ENCODE data around the gene ZNF134. TPM values are rescaled to one million over a fixed set of nuclear protein-coding genes. Genes with fewer than 3 reads are reported as not detected.

ZNF134 gene
- 8.8 TPM for total RNA-seq (2013)
- polyA plus RNA-seq: 1 to 10 TPM; 2.2 to 5.4 (median 3.3) TPM
- 8.2 and 11.1 TPM in 2 replicates for polyA minus RNA-seq
- 11.6 to 27.8 (median 15.6) reads per million in 11 experiments for total RNA-seq

DNA sequence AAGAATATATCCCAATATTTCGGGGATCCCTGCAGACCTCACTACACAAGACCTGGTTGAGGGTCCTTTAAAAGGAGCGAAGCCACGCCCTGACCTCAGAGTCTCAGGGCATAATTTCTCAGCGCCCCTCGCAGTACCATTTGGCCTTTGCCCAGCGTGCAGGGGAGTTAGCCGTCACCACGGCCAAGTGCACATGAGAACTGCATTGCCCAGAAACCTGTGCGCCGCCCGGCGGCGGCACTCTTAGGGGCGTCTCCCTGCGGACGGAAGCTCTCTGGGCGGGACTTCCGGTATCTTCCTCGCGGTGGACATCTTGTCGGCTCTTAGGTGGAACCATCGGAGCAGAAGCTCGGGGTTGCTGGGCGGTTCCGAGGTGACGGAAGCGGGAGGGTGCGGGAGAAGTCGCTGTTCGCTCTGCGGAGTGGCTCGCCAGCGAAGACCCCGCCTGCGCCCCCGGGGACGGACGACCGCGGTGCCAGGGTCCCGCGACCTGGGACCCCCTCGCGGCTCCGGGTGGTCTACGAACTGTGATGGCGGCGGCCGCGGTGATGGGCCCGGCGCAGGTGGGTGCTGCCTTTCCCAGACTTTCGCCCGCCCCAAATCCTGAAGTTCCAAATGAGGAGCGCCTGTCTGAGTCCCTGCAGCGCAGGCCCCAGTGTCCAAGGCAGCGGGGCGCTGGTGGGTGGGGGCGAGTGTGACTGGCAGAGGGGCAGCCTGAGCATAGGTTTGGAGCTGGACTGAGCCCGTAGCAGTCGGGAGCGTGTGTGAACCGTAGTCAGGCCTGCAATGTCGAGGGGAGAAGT lies at the start of gene ZNF134:
Gene ZNF134 (plus strand): TSS at position 302 of the 803 bp plus-strand sequence. CDS start 5,227 bp downstream, outside the sequence.
- Histone ChIP-seq H3K9ac (ENCODE audit: insufficient read depth, low read length, poor library complexity, severe bottlenecking) (peak within 1 kb of the TSS; percentile 91), H3K4me2 (replicated peaks; ENCODE audit: extremely low read depth, low read length, poor library complexity, severe bottlenecking) (peak within 1 kb of the TSS; percentile 99), H3K27ac (ENCODE audit: low read depth in 1 of 2, low read length in 2 of 2) (peak within 1 kb of the TSS in 1 of 2 donors; percentile 88), H2AFZ (ENCODE audit: insufficient read depth, low read depth, low read length, poor library complexity, severe bottlenecking) (peak within 1 kb of the TSS; percentile 97), H3K79me2 (ENCODE audit: insufficient read depth, low read length) (peaks cover 43% of the 10 kb centered on the region), H3K4me1 (ENCODE audit: control insufficient read depth in 1 of 2, insufficient read depth in 2 of 2, low read length in 2 of 2) (peaks cover 12 to 15% of the 10 kb centered on the region in 2 donors), H3K4me3 (replicated peaks in 1 of 3; ENCODE audit: low read depth in 2 of 3, low read length in 3 of 3) (peak within 1 kb of the TSS; percentile 73 to 97 (median 89)), H3K36me3 (replicated peaks in 1 of 2; ENCODE audit: control insufficient read depth in 1 of 2, insufficient read depth in 2 of 2, low read length in 2 of 2) (peaks cover 25 to 40% of the 10 kb centered on the region in 2 donors), H3K27me3 (ENCODE audit: control insufficient read depth in 2 of 2, insufficient read depth in 2 of 2, low read length in 2 of 2) (no peaks in the 10 kb centered on the region), H3K9me3 (replicated peaks in 1 of 2; ENCODE audit: control insufficient read depth in 1 of 2, insufficient read depth in 1 of 2, low read length in 2 of 2) (peaks cover 71 to 78% of the 10 kb centered on the region in 2 donors), H4K20me1 (ENCODE audit: insufficient read depth, low read length) (no peaks in the 10 kb centered on the region)
- Mint-ChIP-seq H3K4me1 (peaks cover 12% of the 10 kb centered on the region), H3K4me3 (peak within 1 kb of the TSS; percentile 84 to 97), H3K27me3 (ENCODE audit: low read depth in 3 of 3) (peaks cover 0 to 5% (median 2%) of the 10 kb centered on the region in 3 donors), H3K9me3 (peaks cover 59 to 89% (median 76%) of the 10 kb centered on the region in 7 donors), H3K27ac (peak within 1 kb of the TSS; percentile 10 to 86 (median 41)), H3K36me3 (peaks cover 42 to 46% of the 10 kb centered on the region in 2 donors)
- WGBS (ENCODE audit: insufficient coverage): 2% methylated on average over 64 of the region's 64 CpGs
- intact Hi-C loops (cut with micrococcal nuclease): no loop called here
- DNase-seq: peak; percentile 85 to 90 (median 90)
- TF ChIP-seq, protein P1, sequence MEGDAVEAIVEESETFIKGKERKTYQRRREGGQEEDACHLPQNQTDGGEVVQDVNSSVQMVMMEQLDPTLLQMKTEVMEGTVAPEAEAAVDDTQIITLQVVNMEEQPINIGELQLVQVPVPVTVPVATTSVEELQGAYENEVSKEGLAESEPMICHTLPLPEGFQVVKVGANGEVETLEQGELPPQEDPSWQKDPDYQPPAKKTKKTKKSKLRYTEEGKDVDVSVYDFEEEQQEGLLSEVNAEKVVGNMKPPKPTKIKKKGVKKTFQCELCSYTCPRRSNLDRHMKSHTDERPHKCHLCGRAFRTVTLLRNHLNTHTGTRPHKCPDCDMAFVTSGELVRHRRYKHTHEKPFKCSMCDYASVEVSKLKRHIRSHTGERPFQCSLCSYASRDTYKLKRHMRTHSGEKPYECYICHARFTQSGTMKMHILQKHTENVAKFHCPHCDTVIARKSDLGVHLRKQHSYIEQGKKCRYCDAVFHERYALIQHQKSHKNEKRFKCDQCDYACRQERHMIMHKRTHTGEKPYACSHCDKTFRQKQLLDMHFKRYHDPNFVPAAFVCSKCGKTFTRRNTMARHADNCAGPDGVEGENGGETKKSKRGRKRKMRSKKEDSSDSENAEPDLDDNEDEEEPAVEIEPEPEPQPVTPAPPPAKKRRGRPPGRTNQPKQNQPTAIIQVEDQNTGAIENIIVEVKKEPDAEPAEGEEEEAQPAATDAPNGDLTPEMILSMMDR (IDR thresholded peaks at IDR 0.05): no peak

DNA sequence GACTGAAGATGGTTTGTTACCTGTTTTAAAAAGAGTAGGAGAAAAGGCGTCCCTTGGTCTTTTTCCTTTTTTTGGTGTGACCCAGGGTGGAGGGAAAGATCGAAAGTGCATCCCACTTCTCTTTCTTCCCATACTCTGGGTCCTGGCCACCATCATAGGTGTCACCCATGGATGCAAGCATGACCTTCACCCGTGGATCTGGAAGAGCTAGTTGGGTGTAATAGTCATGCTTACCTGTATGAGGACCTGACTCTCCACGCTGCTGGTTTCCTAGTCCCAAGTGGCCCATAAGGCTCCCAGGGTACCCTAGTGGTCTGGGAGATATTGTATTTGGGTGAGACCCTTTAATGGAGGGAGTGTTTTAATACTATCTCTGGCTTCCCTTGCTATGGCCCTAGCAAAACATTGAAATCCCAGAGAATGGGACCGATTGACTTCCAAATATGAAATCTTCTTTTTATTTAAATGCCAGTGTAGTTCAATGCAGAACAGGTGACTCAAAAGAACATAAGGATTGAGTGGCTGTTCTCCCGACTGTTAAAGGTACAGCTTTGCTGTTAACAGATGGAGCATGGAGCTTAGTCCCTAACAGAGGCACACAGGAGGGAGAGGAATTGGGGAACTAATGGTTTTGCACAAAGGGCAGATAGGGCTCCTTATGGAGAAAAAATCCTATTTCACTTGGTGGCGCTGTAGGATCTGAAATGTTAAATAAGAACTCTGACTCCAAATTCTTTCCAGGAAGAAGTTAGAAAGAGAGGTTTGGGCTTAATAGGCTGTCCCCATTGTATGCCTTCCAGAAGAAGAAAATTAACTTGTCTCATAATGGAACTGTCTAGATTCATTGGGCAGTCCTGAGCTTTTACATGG lies 47.4 kb upstream of the ZNF134 start:
- Mint-ChIP-seq H3K27ac (no peak overlapping the region), H3K27me3 (ENCODE audit: low read depth in 3 of 3) (peaks cover 0 to 4% (median 0%) of the 10 kb centered on the region in 3 donors), H3K9me3 (peaks cover 63 to 98% (median 96%) of the 10 kb centered on the region in 7 donors), H3K4me3 (no peak overlapping the region), H3K36me3 (no peaks in the 10 kb centered on the region), H3K4me1 (no peaks in the 10 kb centered on the region)
- H3K27ac ChIP-seq (ENCODE audit: low read depth in 1 of 2, low read length in 2 of 2): no peak overlapping the region
- TF ChIP-seq, protein P1 (IDR thresholded peaks at IDR 0.05): no peak
- peaks cover 0 to 6% of the 10 kb centered on the region in 2 donors for H3K36me3 ChIP-seq (replicated peaks in 1 of 2; ENCODE audit: control insufficient read depth in 1 of 2, insufficient read depth in 2 of 2, low read length in 2 of 2)
- no peak overlapping the region for H3K4me2 ChIP-seq (replicated peaks; ENCODE audit: extremely low read depth, low read length, poor library complexity, severe bottlenecking)
- no peak overlapping the region for H3K9ac ChIP-seq (ENCODE audit: insufficient read depth, low read length, poor library complexity, severe bottlenecking)
- WGBS (ENCODE audit: insufficient coverage): 58% methylated on average over 2 of the region's 7 CpGs
- H3K4me1 ChIP-seq (ENCODE audit: control insufficient read depth in 1 of 2, insufficient read depth in 2 of 2, low read length in 2 of 2): no peaks in the 10 kb centered on the region
- DNase-seq: no peak
- no peak overlapping the region for H2AFZ ChIP-seq (ENCODE audit: insufficient read depth, low read depth, low read length, poor library complexity, severe bottlenecking)
- peaks cover 74 to 99% of the 10 kb centered on the region in 2 donors for H3K9me3 ChIP-seq (replicated peaks in 1 of 2; ENCODE audit: control insufficient read depth in 1 of 2, insufficient read depth in 1 of 2, low read length in 2 of 2)
- no peaks in the 10 kb centered on the region for H4K20me1 ChIP-seq (ENCODE audit: insufficient read depth, low read length)
- intact Hi-C loops (cut with micrococcal nuclease): no loop called here
- no peaks in the 10 kb centered on the region for H3K27me3 ChIP-seq (ENCODE audit: control insufficient read depth in 2 of 2, insufficient read depth in 2 of 2, low read length in 2 of 2)
- H3K4me3 ChIP-seq (replicated peaks in 1 of 3; ENCODE audit: low read depth in 2 of 3, low read length in 3 of 3): peak overlapping the region in 1 of 3 experiments; percentile 40
- no peaks in the 10 kb centered on the region for H3K79me2 ChIP-seq (ENCODE audit: insufficient read depth, low read length)

Measured in CD14-positive monocyte (primary cell).